ENCODE measurements around the gene RNF17.
"Not testable (repeated sequence)": the region's sequence is repeated elsewhere in the genome, so short reads cannot be mapped to it uniquely, and the experiment has no call there.

The RNF17 gene

GRCh38 chr13:24742977-24743376 is 21.0 kb upstream of the RNF17 start:
- no peak for DNase-seq

- no peak for DNase-seq
Measured at GRCh38 chr13:24744247-24744646, 19.7 kb upstream of the RNF17 start.

GRCh38 chr13:24745516-24745860 is 18.5 kb upstream of the RNF17 start:
- DNase-seq: no peak

GRCh38 chr13:24745861-24746617 is 17.9 kb upstream of the RNF17 start:
- DNase-seq: no peak

- no peak for DNase-seq
Measured at GRCh38 chr13:24746618-24747247, 17.2 kb upstream of the RNF17 start.

- no peak for DNase-seq
Measured at GRCh38 chr13:24747248-24748060, 16.5 kb upstream of the RNF17 start.

GRCh38 chr13:24748061-24748400 is 15.9 kb upstream of the RNF17 start:
- no peak for DNase-seq

- DNase-seq: no peak
Measured at GRCh38 chr13:24759197-24759596, 4.8 kb upstream of the RNF17 start.

GRCh38 chr13:24764276-24764630 is 284 bp downstream of the RNF17 start:
- no peak for DNase-seq

GRCh38 chr13:24777171-24777570 is 13.2 kb downstream of the RNF17 start:
- no peak for DNase-seq

GRCh38 chr13:24784319-24784718 is 20.4 kb downstream of the RNF17 start:
- no peak for DNase-seq

- no peak for DNase-seq
Measured at GRCh38 chr13:24788538-24788937, 24.6 kb downstream of the RNF17 start.

GRCh38 chr13:24802074-24802473 is 38.1 kb downstream of the RNF17 start:
- DNase-seq: no peak

- DNase-seq: no peak
Measured at GRCh38 chr13:24821207-24821606, 57.2 kb downstream of the RNF17 start.

- DNase-seq: no peak
Measured at GRCh38 chr13:24822640-24823039, 58.7 kb downstream of the RNF17 start.

- DNase-seq: not testable (repeated sequence)
Measured at GRCh38 chr13:24823122-24823710, 59.2 kb downstream of the RNF17 start.

GRCh38 chr13:24827799-24828198 is 63.8 kb downstream of the RNF17 start:
- no peak for DNase-seq

- DNase-seq: no peak
Measured at GRCh38 chr13:24834902-24835510, 71.0 kb downstream of the RNF17 start.

- not testable (repeated sequence) for DNase-seq
Measured at GRCh38 chr13:24837528-24837927, 73.6 kb downstream of the RNF17 start.

GRCh38 chr13:24842549-24843274 is 78.7 kb downstream of the RNF17 start:
- DNase-seq: no peak

- DNase-seq: no peak
Measured at GRCh38 chr13:24851546-24851945, 87.6 kb downstream of the RNF17 start.

GRCh38 chr13:24854311-24854710 is 90.3 kb downstream of the RNF17 start:
- DNase-seq: no peak

Data from T-helper 9 cell (primary cell).